GM23338 (cell line): Measurements from ENCODE around the gene THNSL1. TPM values are rescaled to one million over a fixed set of nuclear protein-coding genes. Genes with fewer than 3 reads are reported as not detected.

Experiments
- ATAC-seq: fragments of 200-7000 bp; cut with Tn5 transposase; 3 replicates; pipeline ENCODE4 v1.9.1; 2020
- DNase-seq: peaks from one replicate; pipeline ENCODE4 v3.0.0-alpha.2; 2015; ENCODE audit warnings: low spot score
- H2AFZ ChIP-seq: fragments of 200-600 bp; sonication (generic); 2 replicates; pipeline ENCODE4 v1.8.0; 2016; ENCODE audit warnings: antibody characterized with exemption, mild to moderate bottlenecking, moderate library complexity
- H3F3A ChIP-seq: fragments of 200-600 bp; sonication (generic); replicated peaks from 2 replicates; pipeline ENCODE4 v1.8.0; 2017; ENCODE audit warnings: antibody characterized with exemption, mixed run types, low read depth
- H3K27ac ChIP-seq: fragments of 200-600 bp; sonication (generic); 2 replicates; pipeline ENCODE4 v1.6.1; 2016; ENCODE audit warnings: low read depth
- H3K27me3 ChIP-seq: fragments of 200-600 bp; sonication (generic); 2 replicates; pipeline ENCODE4 v1.8.0; 2016; ENCODE audit warnings: mild to moderate bottlenecking, mixed run types, moderate library complexity; ENCODE audit not compliant: insufficient read depth
- H3K36me3 ChIP-seq: fragments of 200-600 bp; sonication (generic); 2 replicates; pipeline ENCODE4 v1.8.0; 2016; ENCODE audit warnings: mild to moderate bottlenecking; ENCODE audit not compliant: insufficient read depth
- H3K4me1 ChIP-seq: fragments of 200-600 bp; sonication (generic); 2 replicates; pipeline ENCODE4 v1.8.0; 2016; ENCODE audit warnings: mild to moderate bottlenecking, moderate library complexity; ENCODE audit not compliant: insufficient read depth
- H3K4me2 ChIP-seq: fragments of 200-600 bp; sonication (generic); 2 replicates; pipeline ENCODE4 v1.7.1; 2017; ENCODE audit warnings: mixed run types
- H3K4me3 ChIP-seq: fragments of 200-600 bp; sonication (generic); 2 replicates; pipeline ENCODE4 v1.6.1; 2016; ENCODE audit warnings: mixed run types
- H3K79me2 ChIP-seq: fragments of 200-600 bp; sonication (generic); replicated peaks from 2 replicates; pipeline ENCODE4 v1.8.0; 2017; ENCODE audit warnings: mild to moderate bottlenecking; ENCODE audit not compliant: insufficient read depth
- H3K9me2 ChIP-seq: fragments of 200-600 bp; sonication (generic); 2 replicates; pipeline ENCODE4 v1.8.0; 2017; ENCODE audit not compliant: insufficient read depth
- H4K20me1 ChIP-seq: fragments of 200-600 bp; sonication (generic); replicated peaks from 2 replicates; pipeline ENCODE4 v1.8.0; 2017; ENCODE audit warnings: mild to moderate bottlenecking; ENCODE audit not compliant: insufficient read depth
- H3K27ac Mint-ChIP-seq: 2 replicates; pipeline ENCODE4 v1.8.0; 2020; ENCODE audit warnings: inconsistent platforms, mild to moderate bottlenecking, moderate library complexity, mixed read lengths
- H3K27me3 Mint-ChIP-seq: 3 replicates; pipeline ENCODE4 v1.8.0; 2022; ENCODE audit warnings: low read depth, mild to moderate bottlenecking, moderate library complexity, mixed read lengths, inconsistent platforms; ENCODE audit not compliant: insufficient read depth, poor library complexity
- H3K36me3 Mint-ChIP-seq: 3 replicates; pipeline ENCODE4 v1.8.0; 2021; ENCODE audit warnings: low read depth, mild to moderate bottlenecking, inconsistent platforms, moderate library complexity, mixed read lengths
- H3K4me1 Mint-ChIP-seq: 3 replicates; pipeline ENCODE4 v1.8.0; 2020; ENCODE audit warnings: mild to moderate bottlenecking, inconsistent platforms, mixed read lengths
- H3K4me3 Mint-ChIP-seq: 3 replicates; pipeline ENCODE4 v1.8.0; 2021; ENCODE audit warnings: moderate library complexity, mild to moderate bottlenecking, inconsistent platforms, mixed read lengths
- H3K9me3 Mint-ChIP-seq: 3 replicates; pipeline ENCODE4 v1.8.0; 2020; ENCODE audit warnings: moderate library complexity, mild to moderate bottlenecking, inconsistent platforms, mixed read lengths
- CREB1 ChIP-seq: fragments of 250-450 bp; sonication (Bioruptor Pico); IDR thresholded peaks from 2 replicates; pipeline ENCODE4 v1.5.0; 2020; ENCODE audit warnings: low read depth, mild to moderate bottlenecking, moderate library complexity
- EZH2 ChIP-seq: fragments of 200-600 bp; sonication (generic); IDR thresholded peaks from one replicate; pipeline ENCODE4 v1.8.0; 2017; ENCODE audit warnings: antibody characterized with exemption, mild to moderate bottlenecking, low read depth; ENCODE audit not compliant: unreplicated experiment
- EZH2phosphoT487 ChIP-seq: fragments of 200-600 bp; sonication (generic); IDR thresholded peaks from one replicate; pipeline ENCODE4 v1.8.1; 2018; ENCODE audit warnings: antibody characterized with exemption; ENCODE audit not compliant: unreplicated experiment
- JUNB ChIP-seq: IDR thresholded peaks from one replicate; pipeline ENCODE4 v1.6.1; 2016; ENCODE audit warnings: antibody characterized with exemption; ENCODE audit not compliant: unreplicated experiment
- NANOG ChIP-seq: IDR thresholded peaks from 2 replicates; pipeline ENCODE4 v1.6.1; 2016; ENCODE audit warnings: antibody characterized with exemption, borderline replicate concordance
- POLR2AphosphoS5 ChIP-seq: IDR thresholded peaks from 2 replicates; pipeline ENCODE4 v1.6.1; 2016; ENCODE audit warnings: antibody characterized with exemption, low read depth
- STAT1 ChIP-seq: IDR thresholded peaks from one replicate; pipeline ENCODE4 v1.6.1; 2016; ENCODE audit warnings: antibody characterized with exemption; ENCODE audit not compliant: unreplicated experiment
- ZNF114 ChIP-seq: fragments of 250-450 bp; sonication (Bioruptor Pico); IDR thresholded peaks from 2 replicates; pipeline ENCODE4 v1.5.0; 2020; ENCODE audit warnings: mild to moderate bottlenecking, moderate library complexity
- ZNF331 ChIP-seq: fragments of 250-450 bp; sonication (Bioruptor Pico); IDR thresholded peaks from 2 replicates; pipeline ENCODE4 v1.5.0; 2020; ENCODE audit warnings: low read depth, mild to moderate bottlenecking, moderate library complexity
- polyA plus RNA-seq: library from polyadenylated mRNA; unstranded; fragments of >200 nt; fragmentation: Nextera tagmentation; extraction: Ambion mirVana; gene quantifications from 2 replicates; pipeline ENCODE4 v1.2.1, GENCODE V29; 2016
- total RNA-seq: library from RNA; depleted of rRNA; stranded (reverse); fragments of >200 nt; shearing (Covaris generic); gene quantifications from 2 replicates; pipeline ENCODE4 v1.2.3, GENCODE V29; 2014
- TF ChIP-seq, protein P1 (sequence below): IDR thresholded peaks from one replicate; pipeline ENCODE4 v1.6.1; 2018; ENCODE audit warnings: antibody characterized with exemption; ENCODE audit not compliant: unreplicated experiment
- TF ChIP-seq, protein P2 (sequence below): IDR thresholded peaks from 2 replicates; pipeline ENCODE4 v1.6.1; 2016; ENCODE audit warnings: antibody characterized with exemption
- TF ChIP-seq, protein P3 (sequence below): fragments of 250-450 bp; sonication (Bioruptor Pico); IDR thresholded peaks from 2 replicates; pipeline ENCODE4 v1.5.0; 2020; ENCODE audit warnings: mild to moderate bottlenecking, moderate library complexity

The THNSL1 gene
- total and polyA plus RNA-seq, 2 experiments from 2014 or later, result 2.6 to 5.8 TPM

DNA sequence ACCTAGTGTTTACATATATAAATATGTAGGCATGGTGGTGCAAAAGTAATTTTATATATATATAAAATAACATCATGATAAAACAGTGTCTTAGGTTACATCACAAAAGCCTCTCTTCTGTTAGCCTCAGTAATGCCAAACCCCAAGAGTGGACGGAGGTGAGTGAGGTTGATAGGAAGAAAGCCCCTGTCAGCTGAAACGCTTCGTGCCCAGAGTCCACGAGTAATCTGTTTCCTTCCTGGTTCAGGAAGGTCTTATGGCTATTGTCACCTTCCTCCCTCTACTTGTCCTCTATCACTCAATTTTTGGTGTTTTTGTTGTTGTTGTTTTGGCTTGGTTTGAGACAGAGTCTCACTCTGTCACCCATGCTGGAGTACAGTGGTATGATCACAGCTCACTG is 41.5 kb downstream of the THNSL1 start:
- H3K9me2 ChIP-seq, result no peaks in the 10 kb centered on the region
- TF ChIP-seq ZNF331, result no peak
- no peak for TF ChIP-seq EZH2phosphoT487
- TF ChIP-seq STAT1, result no peak
- no peak for TF ChIP-seq JUNB

DNA sequence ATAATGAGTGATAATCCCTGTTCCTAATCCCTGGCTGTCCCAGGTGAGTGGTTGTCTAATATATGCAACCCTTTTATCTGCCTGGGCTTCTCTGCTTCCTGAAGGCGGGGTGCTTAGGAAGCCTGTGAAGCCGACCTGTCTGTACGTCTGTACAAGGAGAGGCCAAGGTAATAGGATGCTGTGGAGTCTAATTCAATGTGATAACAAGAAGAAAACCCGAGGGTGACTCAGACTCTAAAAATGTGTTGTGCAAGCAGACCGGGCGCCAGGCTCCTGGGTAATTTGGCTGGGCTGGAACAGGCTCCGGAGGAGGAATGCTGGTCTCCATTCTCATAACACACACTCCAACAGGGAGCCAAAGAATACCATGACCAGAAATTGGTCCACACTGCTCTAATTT is 43.6 kb downstream of the THNSL1 start:
- Mint-ChIP-seq H3K36me3 (no peaks in the 10 kb centered on the region), H3K27me3 (peaks cover 11% of the 10 kb centered on the region), H3K4me1 (peaks cover 6% of the 10 kb centered on the region; the same call in 2 of the 3 replicates), H3K9me3 (no peaks in the 10 kb centered on the region), H3K27ac (no peak overlapping the region), H3K4me3 (no peak overlapping the region)
- Histone ChIP-seq H3K4me1 (no peaks in the 10 kb centered on the region), H3K4me2 (no peak overlapping the region), H3K4me3 (no peak overlapping the region), H3K79me2 (no peaks in the 10 kb centered on the region), H4K20me1 (no peaks in the 10 kb centered on the region), H2AFZ (no peak overlapping the region), H3K9me2 (no peaks in the 10 kb centered on the region), H3F3A (no peaks in the 10 kb centered on the region), H3K27ac (no peak overlapping the region), H3K27me3 (0 out of 2 replicates have a peak, but pooled peaks cover 3% of the 10 kb centered on the region), H3K36me3 (no peaks in the 10 kb centered on the region)
- ATAC-seq, result no peak
- DNase-seq, result peak; percentile 15
- TF ChIP-seq EZH2, result no peak
- TF ChIP-seq, protein P1, sequence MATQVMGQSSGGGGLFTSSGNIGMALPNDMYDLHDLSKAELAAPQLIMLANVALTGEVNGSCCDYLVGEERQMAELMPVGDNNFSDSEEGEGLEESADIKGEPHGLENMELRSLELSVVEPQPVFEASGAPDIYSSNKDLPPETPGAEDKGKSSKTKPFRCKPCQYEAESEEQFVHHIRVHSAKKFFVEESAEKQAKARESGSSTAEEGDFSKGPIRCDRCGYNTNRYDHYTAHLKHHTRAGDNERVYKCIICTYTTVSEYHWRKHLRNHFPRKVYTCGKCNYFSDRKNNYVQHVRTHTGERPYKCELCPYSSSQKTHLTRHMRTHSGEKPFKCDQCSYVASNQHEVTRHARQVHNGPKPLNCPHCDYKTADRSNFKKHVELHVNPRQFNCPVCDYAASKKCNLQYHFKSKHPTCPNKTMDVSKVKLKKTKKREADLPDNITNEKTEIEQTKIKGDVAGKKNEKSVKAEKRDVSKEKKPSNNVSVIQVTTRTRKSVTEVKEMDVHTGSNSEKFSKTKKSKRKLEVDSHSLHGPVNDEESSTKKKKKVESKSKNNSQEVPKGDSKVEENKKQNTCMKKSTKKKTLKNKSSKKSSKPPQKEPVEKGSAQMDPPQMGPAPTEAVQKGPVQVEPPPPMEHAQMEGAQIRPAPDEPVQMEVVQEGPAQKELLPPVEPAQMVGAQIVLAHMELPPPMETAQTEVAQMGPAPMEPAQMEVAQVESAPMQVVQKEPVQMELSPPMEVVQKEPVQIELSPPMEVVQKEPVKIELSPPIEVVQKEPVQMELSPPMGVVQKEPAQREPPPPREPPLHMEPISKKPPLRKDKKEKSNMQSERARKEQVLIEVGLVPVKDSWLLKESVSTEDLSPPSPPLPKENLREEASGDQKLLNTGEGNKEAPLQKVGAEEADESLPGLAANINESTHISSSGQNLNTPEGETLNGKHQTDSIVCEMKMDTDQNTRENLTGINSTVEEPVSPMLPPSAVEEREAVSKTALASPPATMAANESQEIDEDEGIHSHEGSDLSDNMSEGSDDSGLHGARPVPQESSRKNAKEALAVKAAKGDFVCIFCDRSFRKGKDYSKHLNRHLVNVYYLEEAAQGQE, result no peak
- TF ChIP-seq ZNF114 (CRISPR knock-in tag), result no peak
- TF ChIP-seq STAT1, result no peak
- no peak for TF ChIP-seq NANOG
- TF ChIP-seq, protein P2, sequence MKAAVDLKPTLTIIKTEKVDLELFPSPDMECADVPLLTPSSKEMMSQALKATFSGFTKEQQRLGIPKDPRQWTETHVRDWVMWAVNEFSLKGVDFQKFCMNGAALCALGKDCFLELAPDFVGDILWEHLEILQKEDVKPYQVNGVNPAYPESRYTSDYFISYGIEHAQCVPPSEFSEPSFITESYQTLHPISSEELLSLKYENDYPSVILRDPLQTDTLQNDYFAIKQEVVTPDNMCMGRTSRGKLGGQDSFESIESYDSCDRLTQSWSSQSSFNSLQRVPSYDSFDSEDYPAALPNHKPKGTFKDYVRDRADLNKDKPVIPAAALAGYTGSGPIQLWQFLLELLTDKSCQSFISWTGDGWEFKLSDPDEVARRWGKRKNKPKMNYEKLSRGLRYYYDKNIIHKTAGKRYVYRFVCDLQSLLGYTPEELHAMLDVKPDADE, result no peak
- TF ChIP-seq JUNB, result no peak
- no peak for TF ChIP-seq ZNF331
- TF ChIP-seq EZH2phosphoT487, result no peak
- TF ChIP-seq, protein P3, sequence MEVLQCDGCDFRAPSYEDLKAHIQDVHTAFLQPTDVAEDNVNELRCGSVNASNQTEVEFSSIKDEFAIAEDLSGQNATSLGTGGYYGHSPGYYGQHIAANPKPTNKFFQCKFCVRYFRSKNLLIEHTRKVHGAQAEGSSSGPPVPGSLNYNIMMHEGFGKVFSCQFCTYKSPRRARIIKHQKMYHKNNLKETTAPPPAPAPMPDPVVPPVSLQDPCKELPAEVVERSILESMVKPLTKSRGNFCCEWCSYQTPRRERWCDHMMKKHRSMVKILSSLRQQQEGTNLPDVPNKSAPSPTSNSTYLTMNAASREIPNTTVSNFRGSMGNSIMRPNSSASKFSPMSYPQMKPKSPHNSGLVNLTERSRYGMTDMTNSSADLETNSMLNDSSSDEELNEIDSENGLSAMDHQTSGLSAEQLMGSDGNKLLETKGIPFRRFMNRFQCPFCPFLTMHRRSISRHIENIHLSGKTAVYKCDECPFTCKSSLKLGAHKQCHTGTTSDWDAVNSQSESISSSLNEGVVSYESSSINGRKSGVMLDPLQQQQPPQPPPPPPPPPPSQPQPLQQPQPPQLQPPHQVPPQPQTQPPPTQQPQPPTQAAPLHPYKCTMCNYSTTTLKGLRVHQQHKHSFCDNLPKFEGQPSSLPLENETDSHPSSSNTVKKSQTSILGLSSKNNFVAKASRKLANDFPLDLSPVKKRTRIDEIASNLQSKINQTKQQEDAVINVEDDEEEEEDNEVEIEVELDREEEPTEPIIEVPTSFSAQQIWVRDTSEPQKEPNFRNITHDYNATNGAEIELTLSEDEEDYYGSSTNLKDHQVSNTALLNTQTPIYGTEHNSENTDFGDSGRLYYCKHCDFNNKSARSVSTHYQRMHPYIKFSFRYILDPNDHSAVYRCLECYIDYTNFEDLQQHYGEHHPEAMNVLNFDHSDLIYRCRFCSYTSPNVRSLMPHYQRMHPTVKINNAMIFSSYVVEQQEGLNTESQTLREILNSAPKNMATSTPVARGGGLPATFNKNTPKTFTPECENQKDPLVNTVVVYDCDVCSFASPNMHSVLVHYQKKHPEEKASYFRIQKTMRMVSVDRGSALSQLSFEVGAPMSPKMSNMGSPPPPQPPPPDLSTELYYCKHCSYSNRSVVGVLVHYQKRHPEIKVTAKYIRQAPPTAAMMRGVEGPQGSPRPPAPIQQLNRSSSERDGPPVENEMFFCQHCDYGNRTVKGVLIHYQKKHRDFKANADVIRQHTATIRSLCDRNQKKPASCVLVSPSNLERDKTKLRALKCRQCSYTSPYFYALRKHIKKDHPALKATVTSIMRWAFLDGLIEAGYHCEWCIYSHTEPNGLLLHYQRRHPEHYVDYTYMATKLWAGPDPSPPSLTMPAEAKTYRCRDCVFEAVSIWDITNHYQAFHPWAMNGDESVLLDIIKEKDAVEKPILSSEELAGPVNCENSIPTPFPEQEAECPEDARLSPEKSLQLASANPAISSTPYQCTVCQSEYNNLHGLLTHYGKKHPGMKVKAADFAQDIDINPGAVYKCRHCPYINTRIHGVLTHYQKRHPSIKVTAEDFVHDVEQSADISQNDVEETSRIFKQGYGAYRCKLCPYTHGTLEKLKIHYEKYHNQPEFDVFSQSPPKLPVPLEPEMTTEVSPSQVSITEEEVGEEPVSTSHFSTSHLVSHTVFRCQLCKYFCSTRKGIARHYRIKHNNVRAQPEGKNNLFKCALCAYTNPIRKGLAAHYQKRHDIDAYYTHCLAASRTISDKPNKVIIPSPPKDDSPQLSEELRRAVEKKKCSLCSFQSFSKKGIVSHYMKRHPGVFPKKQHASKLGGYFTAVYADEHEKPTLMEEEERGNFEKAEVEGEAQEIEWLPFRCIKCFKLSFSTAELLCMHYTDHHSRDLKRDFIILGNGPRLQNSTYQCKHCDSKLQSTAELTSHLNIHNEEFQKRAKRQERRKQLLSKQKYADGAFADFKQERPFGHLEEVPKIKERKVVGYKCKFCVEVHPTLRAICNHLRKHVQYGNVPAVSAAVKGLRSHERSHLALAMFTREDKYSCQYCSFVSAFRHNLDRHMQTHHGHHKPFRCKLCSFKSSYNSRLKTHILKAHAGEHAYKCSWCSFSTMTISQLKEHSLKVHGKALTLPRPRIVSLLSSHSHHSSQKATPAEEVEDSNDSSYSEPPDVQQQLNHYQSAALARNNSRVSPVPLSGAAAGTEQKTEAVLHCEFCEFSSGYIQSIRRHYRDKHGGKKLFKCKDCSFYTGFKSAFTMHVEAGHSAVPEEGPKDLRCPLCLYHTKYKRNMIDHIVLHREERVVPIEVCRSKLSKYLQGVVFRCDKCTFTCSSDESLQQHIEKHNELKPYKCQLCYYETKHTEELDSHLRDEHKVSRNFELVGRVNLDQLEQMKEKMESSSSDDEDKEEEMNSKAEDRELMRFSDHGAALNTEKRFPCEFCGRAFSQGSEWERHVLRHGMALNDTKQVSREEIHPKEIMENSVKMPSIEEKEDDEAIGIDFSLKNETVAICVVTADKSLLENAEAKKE (CRISPR knock-in tag), result no peak
- no peak for TF ChIP-seq POLR2AphosphoS5
- no peak for TF ChIP-seq CREB1 (CRISPR knock-in tag)

More for the DNA sequence above, 41.5 kb downstream of the THNSL1 start:
- H3K27ac ChIP-seq, result no peak overlapping the region
- no peaks in the 10 kb centered on the region for H4K20me1 ChIP-seq
- H2AFZ ChIP-seq, result no peak overlapping the region
- no peak for DNase-seq
- H3K4me3 ChIP-seq, result no peak overlapping the region
- no peaks in the 10 kb centered on the region for H3K79me2 ChIP-seq
- 0 out of 2 replicates have a peak, but pooled peaks cover 3% of the 10 kb centered on the region for H3K27me3 ChIP-seq
- no peak overlapping the region for H3K27ac Mint-ChIP-seq
- H3K4me2 ChIP-seq, result no peak overlapping the region
- H3K36me3 ChIP-seq, result no peaks in the 10 kb centered on the region
- no peaks in the 10 kb centered on the region for H3K36me3 Mint-ChIP-seq
- peaks cover 8% of the 10 kb centered on the region; the same call in 1 of the 3 replicates for H3K4me1 Mint-ChIP-seq
- no peak overlapping the region for H3K4me3 Mint-ChIP-seq
- no peaks in the 10 kb centered on the region for H3K4me1 ChIP-seq
- no peaks in the 10 kb centered on the region for H3F3A ChIP-seq
- no peak for ATAC-seq
- H3K9me3 Mint-ChIP-seq, result no peaks in the 10 kb centered on the region
- H3K27me3 Mint-ChIP-seq, result peaks cover 11% of the 10 kb centered on the region
